ENCODE data around the gene FHIT. TPM values are rescaled to one million over a fixed set of nuclear protein-coding genes. Genes with fewer than 3 reads are reported as not detected.

The FHIT gene
- total and polyA plus RNA-seq, 10 of the 15 experiments (the other 5 are each of a cell fraction or from before 2014, with no cell fraction given), result 4.2 to 14.9 (median 9.4) TPM

DNA sequence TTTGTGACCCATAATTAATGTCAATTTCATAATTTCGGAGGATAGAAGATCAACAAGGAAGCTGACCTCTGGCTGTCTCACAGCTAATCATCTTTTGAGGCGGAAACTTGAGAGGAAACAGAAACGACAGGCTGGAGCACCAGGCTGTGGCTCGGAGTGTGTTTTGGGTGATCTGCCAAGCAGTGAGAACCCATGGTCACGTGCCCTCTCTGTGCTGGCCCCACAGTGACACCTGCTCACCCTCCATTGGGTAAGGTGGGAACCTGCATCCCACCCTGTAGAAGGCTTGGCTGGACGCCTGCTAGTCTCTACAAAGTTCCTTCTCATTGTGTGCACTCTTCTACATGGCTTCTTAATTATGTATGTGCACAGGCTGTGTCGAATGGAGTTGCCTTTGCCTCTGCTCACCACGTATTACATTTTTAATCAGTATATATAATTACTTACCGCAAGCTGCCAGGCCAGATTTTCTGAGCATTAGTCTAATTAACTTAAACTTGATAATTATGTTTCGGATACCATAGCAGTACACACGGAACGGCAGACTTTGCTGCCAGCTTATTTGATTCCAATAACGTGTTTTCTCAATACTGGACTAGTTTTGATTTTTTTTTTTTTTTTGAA lies 1482.0 kb downstream of the FHIT start:
- Histone ChIP-seq H3K9ac (ENCODE audit: control insufficient read depth, insufficient read depth, low read length) (no peak overlapping the region), H2AFZ (ENCODE audit: control insufficient read depth, low read depth, low read length) (no peak overlapping the region), H3K27me3 (replicated peaks in 1 of 2; ENCODE audit: control insufficient read depth in 2 of 2, insufficient read depth in 2 of 2, low read length in 1 of 2) (no peaks in the 10 kb centered on the region; a peak in 2 of 4 replicates), H4K20me1 (ENCODE audit: control insufficient read depth, insufficient read depth) (no peaks in the 10 kb centered on the region), H3K27ac (ENCODE audit: control insufficient read depth, insufficient read depth) (no peak overlapping the region), H3K4me3 (no peak overlapping the region), H3K4me2 (ENCODE audit: control insufficient read depth, insufficient read depth) (no peak overlapping the region), H3K36me3 (ENCODE audit: control insufficient read depth in 2 of 2, insufficient read depth in 2 of 2, low read length in 1 of 2) (no peaks in the 10 kb centered on the region), H3K79me2 (ENCODE audit: control insufficient read depth, insufficient read depth, low read length) (no peaks in the 10 kb centered on the region), H3K4me1 (ENCODE audit: control insufficient read depth, insufficient read depth, low read length) (peaks cover 11% of the 10 kb centered on the region), H3K9me3 (replicated peaks; ENCODE audit: control insufficient read depth, insufficient read depth, low read length) (no peaks in the 10 kb centered on the region)
- intact Hi-C loops (cut with micrococcal nuclease; ENCODE audit: unreplicated experiment), result no loop called here
- FAIRE-seq, result no peak
- POLR2A ChIA-PET, result no interaction called here
- in situ Hi-C loops (cut with MboI), result no loop called here
- RAD21 ChIA-PET (ENCODE audit: unreplicated experiment), result no interaction called here
- CTCF ChIA-PET, result interaction anchor here (0.7 kb wide), 1 partner anchor 1135 kb away, joined by 3 read pairs; no protein-coding TSS in a partner anchor
- SMC1A ChIA-PET (ENCODE audit: uncharacterized antibody, unreplicated experiment), result interaction anchor here (0.8 kb wide), 1 partner anchor 88 kb away, joined by 3 read pairs; no protein-coding TSS in a partner anchor
- DNase-seq (ENCODE audit: low read depth, low spot score), result no peak
- no TSS peak for BruUV-seq (replicated peaks)
- 32% methylated on average over 13 of the region's 13 CpGs for WGBS (ENCODE audit: insufficient coverage, insufficient replicate concordance, low lambda C conversion rate, missing lambda C conversion rate)
- ATAC-seq, result no peak
- TF ChIP-seq, protein P1, sequence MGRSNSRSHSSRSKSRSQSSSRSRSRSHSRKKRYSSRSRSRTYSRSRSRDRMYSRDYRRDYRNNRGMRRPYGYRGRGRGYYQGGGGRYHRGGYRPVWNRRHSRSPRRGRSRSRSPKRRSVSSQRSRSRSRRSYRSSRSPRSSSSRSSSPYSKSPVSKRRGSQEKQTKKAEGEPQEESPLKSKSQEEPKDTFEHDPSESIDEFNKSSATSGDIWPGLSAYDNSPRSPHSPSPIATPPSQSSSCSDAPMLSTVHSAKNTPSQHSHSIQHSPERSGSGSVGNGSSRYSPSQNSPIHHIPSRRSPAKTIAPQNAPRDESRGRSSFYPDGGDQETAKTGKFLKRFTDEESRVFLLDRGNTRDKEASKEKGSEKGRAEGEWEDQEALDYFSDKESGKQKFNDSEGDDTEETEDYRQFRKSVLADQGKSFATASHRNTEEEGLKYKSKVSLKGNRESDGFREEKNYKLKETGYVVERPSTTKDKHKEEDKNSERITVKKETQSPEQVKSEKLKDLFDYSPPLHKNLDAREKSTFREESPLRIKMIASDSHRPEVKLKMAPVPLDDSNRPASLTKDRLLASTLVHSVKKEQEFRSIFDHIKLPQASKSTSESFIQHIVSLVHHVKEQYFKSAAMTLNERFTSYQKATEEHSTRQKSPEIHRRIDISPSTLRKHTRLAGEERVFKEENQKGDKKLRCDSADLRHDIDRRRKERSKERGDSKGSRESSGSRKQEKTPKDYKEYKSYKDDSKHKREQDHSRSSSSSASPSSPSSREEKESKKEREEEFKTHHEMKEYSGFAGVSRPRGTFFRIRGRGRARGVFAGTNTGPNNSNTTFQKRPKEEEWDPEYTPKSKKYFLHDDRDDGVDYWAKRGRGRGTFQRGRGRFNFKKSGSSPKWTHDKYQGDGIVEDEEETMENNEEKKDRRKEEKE (IDR thresholded peaks at IDR 0.05), result no peak
- TF ChIP-seq POLR2AphosphoS5 (IDR thresholded peaks at IDR 0.05; ENCODE audit: low read length) (no peak), BHLHE40 (IDR thresholded peaks at IDR 0.05; ENCODE audit: borderline replicate concordance in 1 of 2, low read depth in 2 of 2, low read length in 1 of 2) (no peak), ZNF622 (IDR thresholded peaks at IDR 0.05) (no peak)
- TF ChIP-seq, protein P2, sequence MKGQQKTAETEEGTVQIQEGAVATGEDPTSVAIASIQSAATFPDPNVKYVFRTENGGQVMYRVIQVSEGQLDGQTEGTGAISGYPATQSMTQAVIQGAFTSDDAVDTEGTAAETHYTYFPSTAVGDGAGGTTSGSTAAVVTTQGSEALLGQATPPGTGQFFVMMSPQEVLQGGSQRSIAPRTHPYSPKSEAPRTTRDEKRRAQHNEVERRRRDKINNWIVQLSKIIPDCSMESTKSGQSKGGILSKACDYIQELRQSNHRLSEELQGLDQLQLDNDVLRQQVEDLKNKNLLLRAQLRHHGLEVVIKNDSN (IDR thresholded peaks at IDR 0.05; ENCODE audit: borderline replicate concordance, extremely low read length, insufficient read depth, low read depth, low read length), result peak; percentile 64
- TF ChIP-seq, protein P3, sequence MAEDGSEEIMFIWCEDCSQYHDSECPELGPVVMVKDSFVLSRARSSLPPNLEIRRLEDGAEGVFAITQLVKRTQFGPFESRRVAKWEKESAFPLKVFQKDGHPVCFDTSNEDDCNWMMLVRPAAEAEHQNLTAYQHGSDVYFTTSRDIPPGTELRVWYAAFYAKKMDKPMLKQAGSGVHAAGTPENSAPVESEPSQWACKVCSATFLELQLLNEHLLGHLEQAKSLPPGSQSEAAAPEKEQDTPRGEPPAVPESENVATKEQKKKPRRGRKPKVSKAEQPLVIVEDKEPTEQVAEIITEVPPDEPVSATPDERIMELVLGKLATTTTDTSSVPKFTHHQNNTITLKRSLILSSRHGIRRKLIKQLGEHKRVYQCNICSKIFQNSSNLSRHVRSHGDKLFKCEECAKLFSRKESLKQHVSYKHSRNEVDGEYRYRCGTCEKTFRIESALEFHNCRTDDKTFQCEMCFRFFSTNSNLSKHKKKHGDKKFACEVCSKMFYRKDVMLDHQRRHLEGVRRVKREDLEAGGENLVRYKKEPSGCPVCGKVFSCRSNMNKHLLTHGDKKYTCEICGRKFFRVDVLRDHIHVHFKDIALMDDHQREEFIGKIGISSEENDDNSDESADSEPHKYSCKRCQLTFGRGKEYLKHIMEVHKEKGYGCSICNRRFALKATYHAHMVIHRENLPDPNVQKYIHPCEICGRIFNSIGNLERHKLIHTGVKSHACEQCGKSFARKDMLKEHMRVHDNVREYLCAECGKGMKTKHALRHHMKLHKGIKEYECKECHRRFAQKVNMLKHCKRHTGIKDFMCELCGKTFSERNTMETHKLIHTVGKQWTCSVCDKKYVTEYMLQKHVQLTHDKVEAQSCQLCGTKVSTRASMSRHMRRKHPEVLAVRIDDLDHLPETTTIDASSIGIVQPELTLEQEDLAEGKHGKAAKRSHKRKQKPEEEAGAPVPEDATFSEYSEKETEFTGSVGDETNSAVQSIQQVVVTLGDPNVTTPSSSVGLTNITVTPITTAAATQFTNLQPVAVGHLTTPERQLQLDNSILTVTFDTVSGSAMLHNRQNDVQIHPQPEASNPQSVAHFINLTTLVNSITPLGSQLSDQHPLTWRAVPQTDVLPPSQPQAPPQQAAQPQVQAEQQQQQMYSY (CRISPR knock-in tag; IDR thresholded peaks at IDR 0.05), result no peak
